Activated T-cell treated with anti-CD3 and anti-CD28 coated beads, Interleukin-2, amount 50 U/mL, for 72 hours (primary cell): ENCODE measurements around the gene CDH4. TPM values are rescaled to one million over a fixed set of nuclear protein-coding genes. Genes with fewer than 3 reads are reported as not detected.

Experiments used
- ATAC-seq, 2 donors: fragments of 150-1000 bp; cut with Tn5 transposase; replicated peaks in 1 of 2; 2 replicates each; pipeline ENCODE4 v1.10.0; 2021; ENCODE audit warnings: moderate library complexity in 2 of 2, mild to moderate bottlenecking in 1 of 2
- DNase-seq, 2 donors: peaks; one replicate each; pipeline ENCODE4 v3.0.0; 2021 to 2022; ENCODE audit warnings: mixed read lengths in 1 of 2
- H3K27ac Mint-ChIP-seq: one replicate; pipeline ENCODE4 v1.8.0; 2022; ENCODE audit warnings: mild to moderate bottlenecking, moderate library complexity, mixed read lengths
- H3K27me3 Mint-ChIP-seq: one replicate; pipeline ENCODE4 v1.8.0; 2022; ENCODE audit warnings: low read depth, mixed read lengths
- H3K36me3 Mint-ChIP-seq, 2 donors: one replicate each; pipeline ENCODE4 v1.8.0; 2022; ENCODE audit warnings: mixed read lengths in 2 of 2, mild to moderate bottlenecking in 1 of 2; ENCODE audit not compliant: insufficient read depth in 2 of 2
- H3K4me1 Mint-ChIP-seq: one replicate; pipeline ENCODE4 v1.8.0; 2022; ENCODE audit warnings: low read depth, mixed read lengths
- H3K4me3 Mint-ChIP-seq, 2 donors: one replicate each; pipeline ENCODE4 v1.8.0; 2022; ENCODE audit warnings: mild to moderate bottlenecking in 2 of 2, mixed read lengths in 2 of 2, moderate library complexity in 2 of 2
- H3K9me3 Mint-ChIP-seq, 2 donors: one replicate each; pipeline ENCODE4 v1.8.0; 2022; ENCODE audit warnings: mixed read lengths in 2 of 2
- total RNA-seq, 2 donors: library from RNA; stranded (reverse); gene quantifications; one replicate each; pipeline ENCODE4 v1.2.3, GENCODE V29; 2022

CDH4 gene
- total RNA-seq, 2 donors from 2014 or later, result 0.17 to 0.35 TPM

GRCh38 chr20:61587036-61587435, 335.0 kb downstream of the CDH4 start:
- Mint-ChIP-seq H3K27ac (no peak overlapping the region), H3K4me3 (no peak overlapping the region), H3K36me3 (no peaks in the 10 kb centered on the region), H3K27me3 (peaks cover 6% of the 10 kb centered on the region), H3K9me3 (peaks cover 2 to 4% of the 10 kb centered on the region in 2 donors), H3K4me1 (no peaks in the 10 kb centered on the region)
- no peak for DNase-seq
- ATAC-seq, result no peak

DNA sequence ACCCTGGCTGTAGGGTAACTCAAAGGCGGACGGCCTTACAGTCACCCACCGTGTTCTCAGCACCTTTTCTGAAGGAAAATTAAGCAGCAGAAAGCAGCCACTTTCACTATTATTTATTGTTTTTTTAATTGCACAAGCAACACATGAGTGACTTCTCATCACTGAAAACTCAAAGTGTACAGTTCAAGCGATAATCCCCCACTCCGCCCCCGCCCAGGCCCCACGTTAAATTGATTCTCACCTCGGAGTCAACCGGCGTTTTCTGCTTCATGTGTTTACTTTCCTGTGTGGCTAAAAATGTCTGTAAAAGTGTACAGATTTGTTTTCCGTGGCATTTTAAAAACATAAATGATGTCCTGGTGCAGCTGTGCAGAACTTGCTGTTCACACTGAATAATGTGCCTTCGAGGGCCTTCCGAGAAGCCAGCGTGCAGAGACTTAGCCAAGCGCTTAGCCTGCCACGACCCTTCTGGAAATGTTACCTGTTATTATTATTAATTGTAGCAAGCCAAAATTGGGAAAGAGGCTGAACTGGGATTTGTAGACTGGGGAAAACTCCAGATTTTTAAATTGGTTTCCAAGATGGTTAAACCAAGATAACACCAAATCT, 335.7 kb downstream of the CDH4 start:
- Mint-ChIP-seq H3K4me3 (no peak overlapping the region), H3K27ac (no peak overlapping the region), H3K9me3 (peaks cover 3 to 6% of the 10 kb centered on the region in 2 donors), H3K36me3 (no peaks in the 10 kb centered on the region), H3K4me1 (no peaks in the 10 kb centered on the region), H3K27me3 (peaks cover 6% of the 10 kb centered on the region)
- DNase-seq, result no peak
- ATAC-seq, result no peak

GRCh38 chr20:61588411-61589385, 336.6 kb downstream of the CDH4 start:
- peaks cover 6% of the 10 kb centered on the region for H3K27me3 Mint-ChIP-seq
- H3K27ac Mint-ChIP-seq, result no peak overlapping the region
- ATAC-seq (no peak), DNase-seq (no peak)
- peaks cover 0 to 3% of the 10 kb centered on the region in 2 donors for H3K36me3 Mint-ChIP-seq
- no peak overlapping the region for H3K4me3 Mint-ChIP-seq
- H3K4me1 Mint-ChIP-seq, result no peaks in the 10 kb centered on the region
- peaks cover 4 to 8% of the 10 kb centered on the region in 2 donors for H3K9me3 Mint-ChIP-seq

GRCh38 chr20:61590236-61590635, 338.2 kb downstream of the CDH4 start:
- no peak for DNase-seq
- H3K4me3 Mint-ChIP-seq, result no peak overlapping the region
- peaks cover 0 to 3% of the 10 kb centered on the region in 2 donors for H3K36me3 Mint-ChIP-seq
- ATAC-seq, result no peak
- peaks cover 6% of the 10 kb centered on the region for H3K27me3 Mint-ChIP-seq
- no peak overlapping the region for H3K27ac Mint-ChIP-seq
- H3K9me3 Mint-ChIP-seq, result peaks cover 4 to 8% of the 10 kb centered on the region in 2 donors
- no peaks in the 10 kb centered on the region for H3K4me1 Mint-ChIP-seq

DNA sequence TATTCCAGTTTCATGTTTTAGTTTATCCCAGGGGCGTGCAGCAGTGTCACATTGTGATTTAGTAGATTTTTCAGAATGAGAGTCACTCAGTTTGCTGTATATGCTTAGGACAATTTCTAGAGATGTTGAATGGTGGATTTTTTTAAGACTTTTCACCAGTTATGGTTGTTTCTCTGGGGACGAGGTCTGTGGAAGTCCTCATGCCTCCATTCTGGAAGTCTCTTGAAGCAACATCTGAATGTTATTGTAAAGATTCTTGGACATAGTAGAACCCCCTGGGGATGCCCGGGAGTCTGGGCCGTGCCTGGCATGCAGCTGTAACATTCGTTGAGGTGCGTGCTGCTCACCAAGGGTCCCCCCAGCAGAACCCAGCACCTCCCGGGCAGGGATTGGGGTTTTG, 341.5 kb downstream of the CDH4 start:
- peaks cover 6 to 11% of the 10 kb centered on the region in 2 donors for H3K9me3 Mint-ChIP-seq
- DNase-seq (no peak), ATAC-seq (no peak)
- no peak overlapping the region for H3K27ac Mint-ChIP-seq
- H3K4me1 Mint-ChIP-seq, result no peaks in the 10 kb centered on the region
- peaks cover 4 to 5% of the 10 kb centered on the region in 2 donors for H3K36me3 Mint-ChIP-seq
- peaks cover 4% of the 10 kb centered on the region for H3K27me3 Mint-ChIP-seq
- no peak overlapping the region for H3K4me3 Mint-ChIP-seq

GRCh38 chr20:61594198-61594597, 342.1 kb downstream of the CDH4 start:
- no peak for ATAC-seq
- DNase-seq, result no peak
- Mint-ChIP-seq H3K9me3 (peaks cover 6 to 11% of the 10 kb centered on the region in 2 donors), H3K4me1 (no peaks in the 10 kb centered on the region), H3K27ac (no peak overlapping the region), H3K27me3 (no peaks in the 10 kb centered on the region), H3K4me3 (no peak overlapping the region), H3K36me3 (peaks cover 4 to 5% of the 10 kb centered on the region in 2 donors)

DNA sequence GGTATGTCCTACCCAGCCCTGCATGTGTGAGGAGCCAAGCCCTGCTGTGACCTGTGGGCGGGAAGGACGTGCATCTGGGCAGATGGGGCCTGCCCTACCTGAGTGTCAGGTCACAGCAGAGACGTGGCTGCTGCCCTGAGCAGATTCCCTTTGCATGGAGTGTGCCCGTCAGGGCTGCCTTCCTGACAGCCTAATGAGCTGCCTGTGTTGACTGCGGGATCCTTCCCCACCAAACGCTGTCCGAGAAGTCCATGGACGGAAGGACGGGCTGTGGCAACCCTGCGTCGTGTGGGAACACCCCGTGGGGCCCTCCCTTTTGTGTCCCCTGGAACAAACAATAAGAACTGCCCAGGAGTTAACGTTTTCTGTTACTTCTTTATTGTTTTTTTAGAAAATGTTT, 343.2 kb downstream of the CDH4 start:
- Mint-ChIP-seq H3K9me3 (peaks cover 6 to 11% of the 10 kb centered on the region in 2 donors), H3K27ac (no peak overlapping the region), H3K4me3 (no peak overlapping the region), H3K4me1 (no peaks in the 10 kb centered on the region), H3K27me3 (no peaks in the 10 kb centered on the region), H3K36me3 (peaks cover 4 to 5% of the 10 kb centered on the region in 2 donors)
- ATAC-seq (no peak), DNase-seq (no peak)

- DNase-seq, result no peak
- peaks cover 4 to 8% of the 10 kb centered on the region in 2 donors for H3K9me3 Mint-ChIP-seq
- no peaks in the 10 kb centered on the region for H3K4me1 Mint-ChIP-seq
- H3K27me3 Mint-ChIP-seq, result no peaks in the 10 kb centered on the region
- ATAC-seq, result no peak
- no peak overlapping the region for H3K4me3 Mint-ChIP-seq
- H3K36me3 Mint-ChIP-seq, result peaks cover 4 to 5% of the 10 kb centered on the region in 2 donors
- no peak overlapping the region for H3K27ac Mint-ChIP-seq
These were observed 344.7 kb downstream of the CDH4 start for GRCh38 chr20:61596687-61597330.

GRCh38 chr20:61597996-61598395, 345.9 kb downstream of the CDH4 start:
- no peaks in the 10 kb centered on the region for H3K4me1 Mint-ChIP-seq
- no peak overlapping the region for H3K4me3 Mint-ChIP-seq
- H3K9me3 Mint-ChIP-seq, result peaks cover 1 to 4% of the 10 kb centered on the region in 2 donors
- ATAC-seq (no peak), DNase-seq (no peak)
- no peak overlapping the region for H3K27ac Mint-ChIP-seq
- H3K36me3 Mint-ChIP-seq, result peaks cover 5% of the 10 kb centered on the region in 2 donors
- no peaks in the 10 kb centered on the region for H3K27me3 Mint-ChIP-seq

DNA sequence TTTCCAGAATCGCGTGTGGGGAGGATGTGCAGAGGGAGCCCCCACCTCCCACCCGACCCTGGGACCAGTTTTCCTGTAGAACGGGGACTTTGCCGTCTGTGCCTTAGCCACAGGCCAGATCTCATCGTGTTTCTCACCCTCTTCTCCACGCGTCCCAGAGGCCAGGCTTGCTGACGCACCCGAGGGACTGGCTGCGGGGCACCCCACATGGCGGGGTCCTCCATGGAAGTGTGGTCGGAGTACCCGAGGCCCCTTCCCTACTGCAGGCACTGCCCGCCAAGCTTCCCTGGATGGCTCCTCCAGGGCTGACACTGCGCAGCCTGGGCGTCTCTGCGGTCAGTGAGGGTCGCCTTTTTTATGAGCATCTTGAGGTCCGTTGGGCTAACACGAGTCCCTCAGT, 346.5 kb downstream of the CDH4 start:
- H3K36me3 Mint-ChIP-seq, result peaks cover 1 to 6% of the 10 kb centered on the region in 2 donors
- H3K27ac Mint-ChIP-seq, result no peak overlapping the region
- H3K4me3 Mint-ChIP-seq, result no peak overlapping the region
- DNase-seq, result no peak
- no peaks in the 10 kb centered on the region for H3K27me3 Mint-ChIP-seq
- ATAC-seq, result no peak
- no peaks in the 10 kb centered on the region for H3K4me1 Mint-ChIP-seq
- H3K9me3 Mint-ChIP-seq, result peaks cover 1 to 4% of the 10 kb centered on the region in 2 donors

DNA sequence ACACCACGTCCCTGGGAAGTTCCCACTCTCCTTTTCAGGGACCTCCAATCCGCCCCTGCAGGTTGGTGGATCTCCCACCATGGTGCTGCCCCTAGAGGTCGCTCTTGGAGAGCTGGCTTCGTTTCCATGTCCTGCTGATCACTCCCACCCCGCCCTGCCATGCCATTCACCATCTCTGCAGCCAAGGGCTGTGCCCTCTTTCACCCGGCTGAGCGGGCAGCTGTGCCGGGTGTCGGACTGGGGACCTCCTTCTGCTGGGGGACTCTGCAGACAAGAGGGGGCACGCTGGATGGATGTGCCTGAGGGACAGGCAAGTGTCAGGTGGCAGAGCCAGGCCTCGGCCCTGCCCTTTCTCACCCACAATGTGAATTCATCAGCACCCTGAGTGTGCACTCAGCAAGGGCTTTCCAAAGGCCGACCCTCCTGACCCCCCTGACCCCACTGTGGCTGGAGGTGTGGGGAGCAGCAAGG, 347.0 kb downstream of the CDH4 start:
- ATAC-seq (no peak), DNase-seq (no peak)
- Mint-ChIP-seq H3K27ac (no peak overlapping the region), H3K4me1 (no peaks in the 10 kb centered on the region), H3K4me3 (no peak overlapping the region), H3K27me3 (no peaks in the 10 kb centered on the region), H3K9me3 (peaks cover 1 to 4% of the 10 kb centered on the region in 2 donors), H3K36me3 (peaks cover 1 to 6% of the 10 kb centered on the region in 2 donors)

- Mint-ChIP-seq H3K4me1 (no peaks in the 10 kb centered on the region), H3K4me3 (no peak overlapping the region), H3K27ac (no peak overlapping the region), H3K36me3 (peaks cover 1 to 6% of the 10 kb centered on the region in 2 donors), H3K9me3 (peaks cover 1 to 4% of the 10 kb centered on the region in 2 donors), H3K27me3 (no peaks in the 10 kb centered on the region)
- DNase-seq (no peak), ATAC-seq (no peak)
These were observed 347.5 kb downstream of the CDH4 start for GRCh38 chr20:61599541-61599992.

DNA sequence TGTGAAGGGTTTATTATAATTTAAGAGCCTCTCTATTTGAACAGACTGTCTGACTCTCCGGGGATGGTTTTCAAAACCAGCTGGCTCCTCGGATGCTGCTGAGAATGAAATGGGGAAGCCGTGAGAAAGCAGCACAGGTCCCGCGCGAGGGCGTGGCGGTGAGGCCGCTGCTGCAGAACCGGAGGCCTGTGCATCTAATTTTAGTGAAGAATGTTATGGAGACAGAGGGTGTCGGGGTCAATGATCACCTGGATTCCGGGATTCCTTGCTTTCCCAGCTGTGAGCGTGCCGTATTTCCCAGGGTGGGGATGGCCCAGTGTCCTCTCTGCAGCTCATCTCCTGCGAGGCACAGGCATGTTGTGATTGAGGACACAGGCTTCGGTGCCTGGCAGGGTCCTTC, 348.0 kb downstream of the CDH4 start:
- no peak overlapping the region for H3K4me3 Mint-ChIP-seq
- H3K4me1 Mint-ChIP-seq, result no peaks in the 10 kb centered on the region
- peaks cover 1 to 4% of the 10 kb centered on the region in 2 donors for H3K9me3 Mint-ChIP-seq
- H3K27me3 Mint-ChIP-seq, result no peaks in the 10 kb centered on the region
- ATAC-seq (no peak), DNase-seq (no peak)
- peaks cover 1 to 6% of the 10 kb centered on the region in 2 donors for H3K36me3 Mint-ChIP-seq
- H3K27ac Mint-ChIP-seq, result no peak overlapping the region
